Hematopoietic multipotent progenitor cell treated with erythropoietin and hydrocortisone succinate and interleukin-3 and kit ligand, for 15 days (in vitro differentiated cells): ENCODE results near the gene LGR4.
"Not testable (repeated sequence)": the region's sequence is repeated elsewhere in the genome, so short reads cannot be mapped to it uniquely, and the experiment has no call there.

Experiments
- DNase-seq: peaks from one replicate; pipeline ENCODE4 v3.0.0-alpha.2; 2015; ENCODE audit warnings: low spot score

The LGR4 gene

GRCh38 chr11:27459191-27459590, 13.4 kb downstream of the LGR4 start:
- no peak for DNase-seq

GRCh38 chr11:27458182-27458581, 14.4 kb downstream of the LGR4 start:
- no peak for DNase-seq

- DNase-seq, result no peak
Measured at GRCh38 chr11:27456795-27457329, 15.7 kb downstream of the LGR4 start.

- DNase-seq, result no peak
Measured at GRCh38 chr11:27456140-27456794, 16.3 kb downstream of the LGR4 start.

- DNase-seq, result no peak
Measured at GRCh38 chr11:27455667-27456066, 16.9 kb downstream of the LGR4 start.

GRCh38 chr11:27453701-27454100, 18.9 kb downstream of the LGR4 start:
- DNase-seq, result no peak

- no peak for DNase-seq
Measured at GRCh38 chr11:27452147-27452546, 20.4 kb downstream of the LGR4 start.

- DNase-seq, result no peak
Measured at GRCh38 chr11:27451244-27451965, 21.2 kb downstream of the LGR4 start.

GRCh38 chr11:27448184-27448540, 24.4 kb downstream of the LGR4 start:
- not testable (repeated sequence) for DNase-seq

GRCh38 chr11:27447288-27448183, 25.1 kb downstream of the LGR4 start:
- DNase-seq, result no peak

GRCh38 chr11:27445625-27446024, 27.0 kb downstream of the LGR4 start:
- DNase-seq, result no peak

- no peak for DNase-seq
Measured at GRCh38 chr11:27444801-27445215, 27.8 kb downstream of the LGR4 start.

- no peak for DNase-seq
Measured at GRCh38 chr11:27443746-27444507, 28.7 kb downstream of the LGR4 start.

- DNase-seq, result no peak
Measured at GRCh38 chr11:27443227-27443626, 29.4 kb downstream of the LGR4 start.

- no peak for DNase-seq
Measured at GRCh38 chr11:27440090-27440489, 32.5 kb downstream of the LGR4 start.

- DNase-seq, result no peak
Measured at GRCh38 chr11:27438595-27438981, 34.0 kb downstream of the LGR4 start.

GRCh38 chr11:27437829-27438594, 34.6 kb downstream of the LGR4 start:
- no peak for DNase-seq

GRCh38 chr11:27436916-27437315, 35.7 kb downstream of the LGR4 start:
- no peak for DNase-seq

- no peak for DNase-seq
Measured at GRCh38 chr11:27433742-27434141, 38.8 kb downstream of the LGR4 start.

GRCh38 chr11:27431808-27432207, 40.8 kb downstream of the LGR4 start:
- no peak for DNase-seq

- DNase-seq, result no peak
Measured at GRCh38 chr11:27429761-27430393, 42.7 kb downstream of the LGR4 start.
